Activated naive CD4-positive, alpha-beta T cell treated with anti-CD3 and anti-CD28 coated beads for 36 hours (primary cell): ENCODE results near the gene TMEM222. TPM values are rescaled to one million over a fixed set of nuclear protein-coding genes. Genes with fewer than 3 reads are reported as not detected.

Source experiments
- CTCF ChIA-PET: fragments of 350-600 bp; sonication (Branson Sonifier 250); formaldehyde crosslinking; loops from one replicate; lab custom pipeline; 2021; ENCODE audit warnings: antibody characterized with exemption; lab: Charles Lee
- DNase-seq: peaks from one replicate; pipeline ENCODE4 v3.0.0-alpha.2; 2020
- H3K27ac Mint-ChIP-seq: one replicate; pipeline ENCODE4 v1.8.0; 2021; ENCODE audit warnings: mild to moderate bottlenecking, mixed read lengths
- H3K27me3 Mint-ChIP-seq: one replicate; pipeline ENCODE4 v1.8.0; 2021; ENCODE audit warnings: low read depth, mixed read lengths
- H3K36me3 Mint-ChIP-seq: one replicate; pipeline ENCODE4 v1.8.0; 2021; ENCODE audit warnings: low read depth, mixed read lengths
- H3K4me1 Mint-ChIP-seq: one replicate; pipeline ENCODE4 v1.8.0; 2021; ENCODE audit warnings: low read depth, mixed read lengths
- H3K4me3 Mint-ChIP-seq: one replicate; pipeline ENCODE4 v1.8.0; 2021; ENCODE audit warnings: mild to moderate bottlenecking, moderate library complexity, mixed read lengths
- H3K9me3 Mint-ChIP-seq: one replicate; pipeline ENCODE4 v1.8.0; 2021; ENCODE audit warnings: mixed read lengths
- intact Hi-C: fragments of 100-400 bp; cut with micrococcal nuclease; formaldehyde crosslinking; loops from one replicate; pipeline ENCODE4 v1.15.1; 2023
- total RNA-seq, 2 experiments: library from RNA; stranded (reverse); gene quantifications; one replicate each; pipeline ENCODE4 v1.2.3, GENCODE V29; 2021

Gene TMEM222
- total RNA-seq, 2 experiments from 2014 or later = 22.0 to 22.8 TPM

DNA sequence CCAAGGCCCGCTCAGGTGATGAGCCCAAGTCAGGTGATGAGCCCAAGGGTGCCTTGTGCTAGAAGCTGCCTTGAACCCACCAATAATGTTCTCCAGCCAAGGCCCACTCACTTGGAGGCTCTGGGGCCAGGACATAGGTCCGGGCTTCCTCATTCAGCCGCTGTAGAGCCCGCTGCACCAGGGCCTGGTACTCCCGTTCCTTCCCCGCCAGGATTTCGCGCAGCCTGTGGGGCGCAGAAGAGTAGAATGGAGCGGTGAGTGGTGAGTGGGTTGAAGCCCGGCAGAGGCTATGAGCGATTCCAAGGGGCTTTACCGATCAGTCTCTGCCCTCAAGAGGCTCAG, 34.3 kb downstream of the TMEM222 start:
- Mint-ChIP-seq H3K9me3 (no peaks in the 10 kb centered on the region), H3K27me3 (no peaks in the 10 kb centered on the region), H3K36me3 (no peaks in the 10 kb centered on the region), H3K27ac (no peak overlapping the region), H3K4me3 (peak overlapping the region; percentile 70), H3K4me1 (peaks cover 38% of the 10 kb centered on the region)
- no peak for DNase-seq
- CTCF ChIA-PET = interaction anchor here (1.0 to 5.2 kb wide), 12 partner anchors 8 to 60 kb away, joined by 3 to 38 read pairs (median 12); partner anchors contain the start of gene MAP3K6
- intact Hi-C loops = no loop called here

DNA sequence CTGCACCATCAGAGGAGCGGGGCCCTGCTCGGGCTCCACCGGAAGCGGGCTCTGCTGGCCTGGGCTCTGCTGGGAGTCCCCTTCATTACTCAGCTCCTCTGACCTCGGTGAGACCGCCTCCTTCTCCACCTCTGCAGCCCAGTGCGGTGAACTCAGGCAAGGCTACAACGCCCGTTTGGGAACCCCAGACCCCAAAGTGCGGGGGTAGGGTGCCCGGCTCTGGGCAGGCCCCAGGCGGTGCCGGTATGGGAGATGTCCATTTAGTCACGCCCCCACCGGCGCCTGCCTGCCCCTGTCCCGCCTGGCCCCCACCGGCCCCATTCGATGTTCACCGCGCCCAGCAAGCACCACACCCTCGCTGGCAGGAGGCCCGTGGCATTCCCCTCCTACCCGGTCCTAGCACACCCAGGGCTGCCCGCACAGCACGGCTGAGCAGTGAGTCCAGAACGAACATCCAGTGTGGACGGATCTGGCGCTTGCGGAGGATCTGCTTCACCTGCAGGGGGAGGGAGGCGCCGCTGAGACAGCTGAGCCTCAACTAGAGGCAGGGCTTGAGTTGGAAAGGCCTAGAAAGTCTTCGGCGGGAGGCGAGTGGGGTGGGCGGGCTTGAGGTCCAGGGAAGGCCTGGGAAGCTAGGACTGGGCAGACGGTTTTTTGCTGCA, 34.8 kb downstream of the TMEM222 start:
- Mint-ChIP-seq H3K4me1 (peaks cover 38% of the 10 kb centered on the region), H3K27me3 (no peaks in the 10 kb centered on the region), H3K4me3 (peak overlapping the region; percentile 70), H3K27ac (peak overlapping the region; percentile 78), H3K36me3 (no peaks in the 10 kb centered on the region), H3K9me3 (no peaks in the 10 kb centered on the region)
- CTCF ChIA-PET = interaction anchor here (0.6 to 5.2 kb wide), 28 partner anchors 8 to 268 kb away, joined by 3 to 38 read pairs (median 8); partner anchors contain the start of genes MAP3K6 and SYTL1
- intact Hi-C loops = loop anchor here (1.0 kb wide), 3 partner anchors 15 to 39 kb away; no protein-coding TSS in a partner anchor
- peak; percentile 63 for DNase-seq

DNA sequence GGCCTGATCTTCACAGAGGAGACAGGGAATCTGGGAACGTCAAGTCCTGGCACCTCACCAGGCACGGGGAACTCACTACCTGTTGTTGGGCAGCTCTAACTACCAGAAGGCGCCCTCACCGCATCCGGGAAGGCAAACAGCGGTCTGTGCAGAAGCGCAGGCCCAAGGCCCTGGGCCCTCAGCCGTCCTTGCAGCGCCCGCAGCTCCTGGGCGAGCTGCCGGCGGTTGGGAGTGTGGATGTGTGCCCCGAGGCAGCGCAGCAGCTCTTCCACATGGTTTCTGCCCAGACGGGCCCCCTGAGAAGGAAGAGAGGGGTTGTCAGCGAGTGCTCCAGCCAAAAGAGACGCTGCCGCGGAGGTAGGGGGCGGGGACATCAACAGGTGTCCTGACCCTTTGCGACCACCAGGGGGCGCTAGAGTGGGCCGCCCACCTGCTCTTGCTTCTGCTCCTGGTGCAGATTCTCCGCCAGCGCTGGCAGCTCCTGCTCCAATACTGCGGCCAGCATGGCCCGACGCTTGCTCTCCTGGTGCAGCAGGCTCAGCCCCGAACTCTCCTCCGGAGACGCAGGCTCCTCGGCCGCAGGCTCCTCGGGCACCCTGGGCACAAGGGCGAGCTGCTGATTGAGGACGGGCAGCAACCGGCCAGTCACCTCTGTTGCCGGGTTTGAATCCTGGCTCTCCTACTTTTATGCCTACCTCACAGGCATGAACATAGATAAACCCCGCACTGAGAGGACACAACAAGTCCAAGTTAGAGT, 35.5 kb downstream of the TMEM222 start:
- Mint-ChIP-seq H3K9me3 (no peaks in the 10 kb centered on the region), H3K27me3 (no peaks in the 10 kb centered on the region), H3K27ac (peak overlapping the region; percentile 78), H3K4me1 (peaks cover 38% of the 10 kb centered on the region), H3K4me3 (peak overlapping the region; percentile 70), H3K36me3 (no peaks in the 10 kb centered on the region)
- intact Hi-C loops = loop anchor here (1.0 kb wide), 3 partner anchors 16 to 38 kb away; no protein-coding TSS in a partner anchor
- peak; percentile 86 for DNase-seq
- CTCF ChIA-PET = interaction anchor here (0.7 to 5.2 kb wide), 31 partner anchors 8 to 439 kb away, joined by 3 to 38 read pairs (median 6); partner anchors contain the start of genes IFI6, MAP3K6 and SYTL1

DNA sequence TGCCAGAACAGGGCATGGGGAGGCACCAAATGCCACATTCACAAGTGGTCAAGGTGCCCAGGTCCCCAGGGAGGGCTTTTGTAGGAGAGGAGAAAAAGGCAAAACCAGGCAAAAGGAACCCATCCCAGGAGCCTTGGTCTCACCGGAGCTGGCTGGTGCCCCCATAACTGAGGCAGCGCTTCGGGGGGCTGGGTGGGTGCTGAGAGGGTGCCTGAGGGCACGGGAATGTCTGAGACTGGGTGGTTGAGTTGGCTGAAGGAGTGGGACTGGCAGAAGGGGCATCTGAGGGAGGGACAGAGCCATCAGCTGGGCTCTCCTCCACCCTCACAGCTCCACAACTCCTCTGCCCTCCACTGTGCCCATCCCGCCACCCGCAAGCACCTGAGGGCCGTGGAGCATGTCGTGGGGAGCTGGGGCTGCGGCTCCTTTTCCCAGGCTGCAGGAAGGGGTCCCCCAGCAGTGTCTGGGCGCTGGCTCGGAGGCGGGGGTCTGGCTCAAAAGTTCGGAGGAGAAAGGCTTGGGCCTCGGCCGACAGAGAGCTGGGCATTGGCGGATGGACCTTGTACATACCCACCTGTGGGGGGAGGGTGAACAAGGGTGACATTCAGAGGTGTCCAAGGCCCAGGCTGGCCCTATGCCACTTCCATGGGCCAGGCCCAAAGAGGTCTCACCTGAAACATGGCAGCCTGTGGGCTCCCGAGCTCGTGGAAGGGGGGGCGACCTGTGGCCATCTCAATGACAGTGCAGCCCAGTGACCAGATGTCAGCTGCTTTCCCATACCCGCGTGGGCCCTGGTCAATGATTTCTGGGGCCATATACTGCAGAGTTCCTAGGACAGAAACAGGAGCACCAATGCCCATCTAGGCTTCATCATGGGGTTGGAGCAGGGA, 36.3 kb downstream of the TMEM222 start:
- H3K27ac Mint-ChIP-seq = no peak overlapping the region

DNA sequence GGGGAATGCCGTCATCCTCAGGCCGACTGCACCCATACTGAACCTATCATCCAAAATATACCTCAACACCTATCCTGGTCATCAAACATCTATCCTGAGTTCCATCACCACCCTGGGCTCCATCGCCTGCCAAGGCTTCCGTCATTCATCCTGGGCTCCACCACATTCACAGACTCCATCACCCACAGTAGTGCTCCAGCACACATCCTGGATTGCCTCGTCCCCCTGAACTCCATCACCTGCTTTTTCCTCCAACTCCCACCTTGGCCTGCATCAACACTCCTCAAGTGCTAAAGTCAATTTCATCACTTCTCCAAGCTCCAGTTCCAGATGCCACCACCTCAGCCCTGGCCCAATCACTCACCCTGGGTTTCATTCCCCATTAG, 37.0 kb downstream of the TMEM222 start:
- Mint-ChIP-seq H3K27me3 (no peaks in the 10 kb centered on the region), H3K4me1 (peaks cover 38% of the 10 kb centered on the region), H3K36me3 (no peaks in the 10 kb centered on the region), H3K27ac (no peak overlapping the region), H3K9me3 (no peaks in the 10 kb centered on the region), H3K4me3 (no peak overlapping the region)
- DNase-seq = no peak
- CTCF ChIA-PET = interaction anchor here (1.2 to 5.2 kb wide), 4 partner anchors 13 to 31 kb away, joined by 3 to 38 read pairs (median 11); no protein-coding TSS in a partner anchor
- intact Hi-C loops = no loop called here

More for the DNA sequence above, 36.3 kb downstream of the TMEM222 start:
- no peaks in the 10 kb centered on the region for H3K27me3 Mint-ChIP-seq
- DNase-seq = no peak
- H3K9me3 Mint-ChIP-seq = no peaks in the 10 kb centered on the region
- H3K36me3 Mint-ChIP-seq = no peaks in the 10 kb centered on the region
- intact Hi-C loops = no loop called here
- H3K4me3 Mint-ChIP-seq = no peak overlapping the region
- CTCF ChIA-PET = interaction anchor here (0.7 to 5.2 kb wide), 28 partner anchors 8 to 440 kb away, joined by 3 to 38 read pairs (median 8); partner anchors contain the start of genes IFI6, MAP3K6 and SYTL1
- peaks cover 38% of the 10 kb centered on the region for H3K4me1 Mint-ChIP-seq

DNA sequence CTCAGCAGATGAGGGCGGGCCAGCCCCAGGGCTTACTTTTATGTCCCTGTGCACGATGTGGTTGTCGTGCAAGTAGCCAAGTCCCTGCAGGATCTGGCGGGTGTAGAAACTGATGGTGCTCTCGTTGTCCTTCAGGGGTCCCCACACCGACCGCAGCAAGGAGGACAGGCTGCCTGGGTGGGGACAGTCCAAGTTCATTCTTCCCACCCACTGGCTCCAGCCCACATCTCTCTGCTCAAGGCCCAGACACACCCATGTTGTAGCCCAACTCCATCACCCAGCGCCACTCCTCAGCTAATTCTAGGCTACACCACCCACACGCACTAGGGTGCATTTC, 37.8 kb downstream of the TMEM222 start:
- no peaks in the 10 kb centered on the region for H3K36me3 Mint-ChIP-seq
- CTCF ChIA-PET = interaction anchor here (0.9 to 5.2 kb wide), 4 partner anchors 14 to 36 kb away, joined by 3 to 38 read pairs (median 4); no protein-coding TSS in a partner anchor
- H3K27ac Mint-ChIP-seq = no peak overlapping the region
- no peak for DNase-seq
- no peaks in the 10 kb centered on the region for H3K9me3 Mint-ChIP-seq
- no peaks in the 10 kb centered on the region for H3K27me3 Mint-ChIP-seq
- intact Hi-C loops = no loop called here
- peaks cover 45% of the 10 kb centered on the region for H3K4me1 Mint-ChIP-seq
- H3K4me3 Mint-ChIP-seq = peak overlapping the region; percentile 63

DNA sequence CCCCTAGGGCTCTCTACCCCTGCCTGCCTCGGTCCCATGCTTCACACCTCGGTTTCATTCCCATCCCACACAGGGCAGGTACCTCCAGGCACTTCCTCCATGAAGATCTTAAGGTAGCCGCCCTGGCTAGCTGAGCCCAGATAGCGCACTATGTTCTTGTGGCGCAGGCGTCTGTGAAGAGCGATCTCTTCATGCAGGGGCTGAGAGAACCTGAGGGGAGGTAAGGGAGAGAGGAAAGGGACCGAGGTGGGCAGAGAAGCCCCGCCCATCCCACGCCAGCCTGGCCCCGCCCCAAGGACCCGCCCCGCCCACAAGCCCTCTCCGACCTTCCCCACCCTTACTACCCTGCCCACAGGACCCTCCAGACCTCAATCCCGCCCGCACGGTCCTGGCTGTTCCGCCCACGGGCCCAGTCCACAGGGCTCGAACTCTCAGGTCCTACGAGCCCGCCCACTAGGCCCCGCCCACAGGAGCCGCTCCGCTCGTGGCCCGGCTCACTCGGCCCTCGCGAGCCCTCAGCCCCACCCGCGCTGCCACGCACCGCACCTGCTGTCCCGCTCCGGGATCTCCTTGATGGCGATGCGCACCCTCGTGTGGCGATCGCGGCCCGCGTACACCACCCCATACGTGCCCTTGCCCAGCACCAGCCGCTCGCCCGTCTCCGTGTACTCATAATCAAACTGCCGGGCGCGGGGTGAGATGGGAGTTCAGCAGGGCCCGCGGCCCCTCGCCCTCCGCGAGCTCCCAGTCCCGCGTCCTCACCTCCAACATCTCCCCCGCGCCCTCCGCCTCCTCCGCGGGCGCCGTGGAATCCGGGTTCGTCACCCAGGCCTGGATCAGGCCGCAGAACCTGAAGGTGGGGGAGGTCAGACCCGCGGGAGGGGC, 38.4 kb downstream of the TMEM222 start:
- DNase-seq = peak; percentile 34
- intact Hi-C loops = no loop called here
- H3K27ac Mint-ChIP-seq = no peak overlapping the region
- peak overlapping the region; percentile 63 for H3K4me3 Mint-ChIP-seq
- H3K27me3 Mint-ChIP-seq = no peaks in the 10 kb centered on the region
- H3K9me3 Mint-ChIP-seq = no peaks in the 10 kb centered on the region
- CTCF ChIA-PET = interaction anchor here (0.9 to 5.2 kb wide), 4 partner anchors 15 to 35 kb away, joined by 3 to 38 read pairs (median 4); no protein-coding TSS in a partner anchor
- peaks cover 49% of the 10 kb centered on the region for H3K4me1 Mint-ChIP-seq
- no peaks in the 10 kb centered on the region for H3K36me3 Mint-ChIP-seq

DNA sequence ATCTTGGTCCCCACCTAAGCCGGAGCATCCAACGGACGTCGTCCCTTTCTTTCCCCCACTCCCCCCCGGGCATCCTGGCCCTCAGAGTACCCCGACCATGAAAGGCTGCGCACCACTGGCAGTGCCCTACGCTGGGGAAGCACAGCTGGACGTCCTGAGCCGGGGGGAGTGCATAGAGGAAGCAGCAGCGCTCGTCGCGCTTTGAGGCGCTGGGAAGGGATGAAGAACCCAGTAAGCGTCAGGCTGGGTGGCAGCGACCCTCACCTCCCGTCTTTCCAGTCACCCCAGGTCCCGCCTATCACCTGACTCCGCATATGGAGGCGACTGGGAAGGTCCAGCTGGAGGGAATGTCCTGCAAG, 39.1 kb downstream of the TMEM222 start:
- H3K27ac Mint-ChIP-seq = no peak overlapping the region
- DNase-seq = no peak
- intact Hi-C loops = no loop called here
- no peaks in the 10 kb centered on the region for H3K27me3 Mint-ChIP-seq
- H3K36me3 Mint-ChIP-seq = no peaks in the 10 kb centered on the region
- peaks cover 45% of the 10 kb centered on the region for H3K4me1 Mint-ChIP-seq
- H3K9me3 Mint-ChIP-seq = no peaks in the 10 kb centered on the region
- CTCF ChIA-PET = interaction anchor here (1.4 kb wide), 1 partner anchor 59 kb away, joined by 4 read pairs; no protein-coding TSS in a partner anchor
- H3K4me3 Mint-ChIP-seq = no peak overlapping the region

DNA sequence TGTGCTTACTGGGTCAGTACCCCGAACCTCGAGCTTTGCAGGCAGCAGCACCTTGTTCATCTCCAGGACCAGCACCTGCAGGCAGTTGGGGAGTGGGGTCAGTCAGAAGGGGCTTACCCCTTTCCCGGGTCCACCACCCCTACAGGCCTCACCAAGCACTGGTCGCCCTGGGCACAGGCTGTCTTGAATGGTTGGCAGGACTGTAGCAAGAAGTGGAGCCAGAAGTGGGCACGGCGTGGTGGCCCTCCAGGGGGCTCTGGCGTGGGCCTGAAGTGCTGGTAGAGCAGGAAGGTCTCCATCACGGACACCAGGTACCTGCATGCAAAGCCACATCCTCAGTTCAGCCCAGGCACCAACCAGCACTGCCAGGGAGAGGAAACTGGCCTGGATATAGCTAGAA, 39.6 kb downstream of the TMEM222 start:
- intact Hi-C loops = no loop called here
- CTCF ChIA-PET = interaction anchor here (1.2 to 1.4 kb wide), 2 partner anchors 26 to 60 kb away, joined by 4 to 5 read pairs; no protein-coding TSS in a partner anchor
- Mint-ChIP-seq H3K9me3 (no peaks in the 10 kb centered on the region), H3K27ac (no peak overlapping the region), H3K4me3 (no peak overlapping the region), H3K4me1 (peaks cover 39% of the 10 kb centered on the region), H3K36me3 (no peaks in the 10 kb centered on the region), H3K27me3 (no peaks in the 10 kb centered on the region)
- DNase-seq = no peak

DNA sequence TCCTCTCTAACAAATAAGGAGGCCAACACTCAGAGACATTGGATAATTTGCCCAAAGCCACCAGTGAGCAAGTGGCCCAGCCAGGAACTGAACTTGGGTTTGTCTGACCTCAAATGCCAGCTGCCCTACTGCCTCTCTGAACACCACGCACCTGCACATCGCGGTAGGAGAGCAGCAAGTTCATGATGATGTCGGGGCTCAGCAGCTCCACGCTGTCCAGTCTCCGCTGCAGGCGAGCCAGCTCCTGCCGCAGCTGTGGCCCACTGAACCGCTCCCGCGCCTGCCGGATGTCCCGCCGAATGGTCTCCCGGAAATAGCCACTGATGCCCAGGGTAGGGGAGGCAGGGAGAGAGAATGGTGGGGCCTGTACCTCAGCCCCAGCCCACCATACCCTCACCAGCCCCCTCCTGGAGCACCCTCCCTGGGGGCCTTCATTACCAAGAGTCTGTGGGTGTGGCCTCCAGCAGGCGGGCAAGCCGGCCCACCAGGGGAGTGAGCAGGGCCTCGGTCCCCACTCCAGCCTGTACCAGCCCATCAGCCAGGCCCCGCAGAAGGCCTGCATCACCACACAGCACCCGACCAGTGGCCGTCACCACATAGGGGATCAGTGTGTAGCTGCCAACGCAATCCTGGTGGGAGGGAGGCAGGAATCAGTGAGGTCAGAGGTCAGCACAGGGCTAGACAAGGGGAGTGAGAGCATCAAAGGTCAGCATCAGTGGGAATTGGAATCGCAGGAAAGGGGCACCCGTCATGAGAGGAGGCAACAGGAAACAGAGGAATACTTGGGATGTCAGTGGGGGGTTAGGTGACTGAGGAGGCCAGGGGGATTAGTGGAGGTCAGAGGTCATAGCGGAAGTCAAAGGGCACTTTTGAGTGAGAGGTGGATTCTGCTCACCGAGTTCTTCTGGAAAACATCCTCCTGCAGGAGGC, 42.1 kb downstream of the TMEM222 start:
- intact Hi-C loops = no loop called here
- Mint-ChIP-seq H3K9me3 (no peaks in the 10 kb centered on the region), H3K27ac (no peak overlapping the region), H3K36me3 (no peaks in the 10 kb centered on the region), H3K27me3 (no peaks in the 10 kb centered on the region), H3K4me1 (peaks cover 28% of the 10 kb centered on the region), H3K4me3 (no peak overlapping the region)
- DNase-seq = no peak
- CTCF ChIA-PET = no interaction called here
